Heart left ventricle (tissue), 16 donors: Measurements from ENCODE around the gene ADAMTSL2. TPM values are rescaled to one million over a fixed set of nuclear protein-coding genes. Genes with fewer than 3 reads are reported as not detected.
"Not testable (repeated sequence)": the region's sequence is repeated elsewhere in the genome, so short reads cannot be mapped to it uniquely, and the experiment has no call there.

ENCODE experiments used
- ATAC-seq, 4 donors: fragments of 200-7000 bp; cut with Tn5 transposase; one replicate each; pipeline ENCODE4 v1.9.1; 2020 to 2022; ENCODE audit warnings: moderate library complexity in 4 of 4, mild to moderate bottlenecking in 3 of 4, moderate number of reproducible peaks in 1 of 4
- DNase-seq, 5 donors: peaks; one replicate each; pipeline ENCODE4 v3.0.0-alpha.2; 2020
- H3K27ac ChIP-seq, 12 donors: fragments of 200-600 bp; sonication (generic) in 4 of 12; one replicate each; pipeline versions ENCODE4 v1.5.0 to v1.8.0; 2016 to 2022; ENCODE audit warnings: mild to moderate bottlenecking in 2 of 12
- H3K27me3 ChIP-seq, 9 donors: fragments of 200-600 bp; sonication (generic) in 2 of 9; one replicate each; pipeline versions ENCODE4 v1.5.1 to v1.8.0; 2016 to 2022; ENCODE audit warnings: mild to moderate bottlenecking in 3 of 9
- H3K36me3 ChIP-seq, 9 donors: fragments of 200-600 bp; sonication (generic) in 2 of 9; one replicate each; pipeline versions ENCODE4 v1.5.0 to v1.8.0; 2018 to 2022; ENCODE audit warnings: mild to moderate bottlenecking in 2 of 9
- H3K4me1 ChIP-seq, 12 donors: fragments of 200-600 bp; sonication (generic) in 4 of 12; one replicate each; pipeline versions ENCODE4 v1.5.0 to v1.8.0; 2016 to 2022; ENCODE audit warnings: mild to moderate bottlenecking in 3 of 12
- H3K4me3 ChIP-seq, 12 donors: fragments of 200-600 bp; sonication (generic) in 4 of 12; one replicate each; pipeline versions ENCODE4 v1.5.0 to v1.8.0; 2017 to 2022; ENCODE audit warnings: mild to moderate bottlenecking in 9 of 12, moderate library complexity in 4 of 12
- H3K9me3 ChIP-seq, 12 donors: fragments of 200-600 bp; sonication (generic) in 4 of 12; one replicate each; pipeline versions ENCODE4 v1.5.0 to v1.8.0; 2016 to 2022; ENCODE audit warnings: mild to moderate bottlenecking in 1 of 12
- POLR2A ChIP-seq, 2 donors: fragments of 450-650 bp; IDR thresholded peaks; one replicate each; pipeline ENCODE4 v1.6.1; 2017; ENCODE audit warnings: antibody characterized with exemption in 2 of 2, mild to moderate bottlenecking in 2 of 2, moderate library complexity in 2 of 2
- WGBS, 4 donors: extraction: QIAGEN DNeasy Blood & Tissue Kit in 2 of 4; methylation state at CpG; one replicate each; pipeline versions ENCODE4 v1.1.5 to v1.1.7; 2013 to 2018; 5-methylcytosine and 5-hydroxymethylcytosine counted together
- intact Hi-C, 10 donors: fragments of 100-400 bp; cut with DNase I; formaldehyde crosslinking; loops; one replicate each; pipeline versions ENCODE4 v1.11.1 to v1.14.2; 2022
- polyA plus RNA-seq, 2 donors: library from polyadenylated mRNA; stranded (reverse); fragments of 200-250 nt; gene quantifications; one replicate each; pipeline ENCODE4 v1.2.3, GENCODE V29; 2013
- total RNA-seq, 9 donors: library from RNA; depleted of rRNA in 2 of 9; stranded (reverse); fragments of >200 nt in 2 of 9; fragmentation: NEBNext Ultra II Directional in 3 of 9; extraction: Animal tissue kit (Norgen Biotek cat#: 25700) in 3 of 9; gene quantifications; one replicate each; pipeline versions ENCODE4 v1.1.0 to v1.2.4, GENCODE V29; 2016 to 2023
- TF ChIP-seq, protein P1 (sequence below), 12 donors: fragments of 200-600 bp; sonication (generic) in 4 of 12; IDR thresholded peaks; one replicate each; pipeline versions ENCODE4 v1.5.0 to v1.8.0; 2018 to 2022; ENCODE audit warnings: antibody characterized with exemption in 12 of 12, mild to moderate bottlenecking in 5 of 12
- donor health status: ischemic (EF 13 %, LVEDD 7.1; RV severe dilation, severe dysfunction).
- donor health status: healthy with polysubstance abuse.
- donor health status: DM: no; HTN: yes; CAD: no.
- donor health status: DM: no; HTN: no; CAD: no.
- donor health status: ischemic (EF 25% LVEDD 6.9; RV normal size, moderate dysfunction).
- donor health status: ischemic (EF 25% LVEDD 5.7; RV mildly dilated, moderate dysfunction).
- donor health status: healthy.
- donor health status: DM: yes; HTN: yes; CAD: no.
- donor health status: ischemic (EF 35%, LVEDD 5.7; RV mildly dilated, moderate dysfunction).
- donor health status: nonischemic (EF 11% LVEDD 7.7; RV severe dilation, severe dysfunction).
- donor health status: DM: yes; HTN: yes; CAD: no.
- donor health status: PGD.
- donor health status: ischemic (EF 29% LVEDD 5.4; RV normal size, mild dysfunction).
- donor health status: nonischemic (EF 23%, LVEDD 6.1; RV moderate dilation, normal function).

Gene ADAMTSL2
- total and polyA plus RNA-seq, 11 donors, result 2.3 to 5.1 (median 3.7) TPM

DNA sequence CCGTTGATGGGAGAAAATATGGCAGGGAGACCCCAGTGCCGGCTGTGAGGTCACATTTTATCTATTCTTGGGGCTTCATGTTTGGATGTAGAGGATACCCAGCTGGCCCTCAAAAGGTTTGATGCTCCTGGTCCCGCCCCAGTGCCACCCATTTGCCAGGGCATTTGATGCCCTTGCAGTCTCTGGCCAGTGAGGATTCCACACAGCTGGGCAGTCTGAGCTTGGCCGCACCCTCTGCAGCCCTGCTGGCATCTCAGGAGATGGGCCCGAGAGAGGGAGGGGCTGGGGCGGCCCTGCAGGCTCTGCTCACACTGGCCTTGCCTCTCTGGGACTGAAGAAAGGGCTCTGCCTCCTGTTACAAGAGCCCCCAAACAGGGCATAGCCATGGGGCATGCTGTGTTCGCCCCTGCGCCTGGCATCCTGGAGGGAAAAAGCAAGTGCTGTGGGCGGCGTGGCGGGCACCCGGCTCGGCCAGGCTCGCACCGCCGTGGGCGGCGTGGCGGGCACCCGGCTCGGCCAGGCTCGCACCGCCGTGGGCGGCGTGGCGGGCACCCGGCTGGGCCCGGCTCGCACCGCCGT is 27.6 kb downstream of the ADAMTSL2 start:
- H3K4me3 ChIP-seq, result no peak overlapping the region
- H3K4me1 ChIP-seq, result peaks cover 3 to 64% (median 50%) of the 10 kb centered on the region in 12 donors
- no peaks in the 10 kb centered on the region for H3K27me3 ChIP-seq
- DNase-seq (no peak), ATAC-seq (no peak)
- WGBS, 4 donors, result 88 to 95% (median 93%) methylated on average over 14 to 32 of the region's 32 CpGs
- intact Hi-C loops, result no loop called here
- no peaks in the 10 kb centered on the region for H3K36me3 ChIP-seq
- no peak for TF ChIP-seq POLR2A (IDR thresholded peaks at IDR 0.05)
- TF ChIP-seq, protein P1, sequence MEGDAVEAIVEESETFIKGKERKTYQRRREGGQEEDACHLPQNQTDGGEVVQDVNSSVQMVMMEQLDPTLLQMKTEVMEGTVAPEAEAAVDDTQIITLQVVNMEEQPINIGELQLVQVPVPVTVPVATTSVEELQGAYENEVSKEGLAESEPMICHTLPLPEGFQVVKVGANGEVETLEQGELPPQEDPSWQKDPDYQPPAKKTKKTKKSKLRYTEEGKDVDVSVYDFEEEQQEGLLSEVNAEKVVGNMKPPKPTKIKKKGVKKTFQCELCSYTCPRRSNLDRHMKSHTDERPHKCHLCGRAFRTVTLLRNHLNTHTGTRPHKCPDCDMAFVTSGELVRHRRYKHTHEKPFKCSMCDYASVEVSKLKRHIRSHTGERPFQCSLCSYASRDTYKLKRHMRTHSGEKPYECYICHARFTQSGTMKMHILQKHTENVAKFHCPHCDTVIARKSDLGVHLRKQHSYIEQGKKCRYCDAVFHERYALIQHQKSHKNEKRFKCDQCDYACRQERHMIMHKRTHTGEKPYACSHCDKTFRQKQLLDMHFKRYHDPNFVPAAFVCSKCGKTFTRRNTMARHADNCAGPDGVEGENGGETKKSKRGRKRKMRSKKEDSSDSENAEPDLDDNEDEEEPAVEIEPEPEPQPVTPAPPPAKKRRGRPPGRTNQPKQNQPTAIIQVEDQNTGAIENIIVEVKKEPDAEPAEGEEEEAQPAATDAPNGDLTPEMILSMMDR (IDR thresholded peaks at IDR 0.05), result no peak
- H3K27ac ChIP-seq, result no peak overlapping the region
- no peaks in the 10 kb centered on the region for H3K9me3 ChIP-seq

DNA sequence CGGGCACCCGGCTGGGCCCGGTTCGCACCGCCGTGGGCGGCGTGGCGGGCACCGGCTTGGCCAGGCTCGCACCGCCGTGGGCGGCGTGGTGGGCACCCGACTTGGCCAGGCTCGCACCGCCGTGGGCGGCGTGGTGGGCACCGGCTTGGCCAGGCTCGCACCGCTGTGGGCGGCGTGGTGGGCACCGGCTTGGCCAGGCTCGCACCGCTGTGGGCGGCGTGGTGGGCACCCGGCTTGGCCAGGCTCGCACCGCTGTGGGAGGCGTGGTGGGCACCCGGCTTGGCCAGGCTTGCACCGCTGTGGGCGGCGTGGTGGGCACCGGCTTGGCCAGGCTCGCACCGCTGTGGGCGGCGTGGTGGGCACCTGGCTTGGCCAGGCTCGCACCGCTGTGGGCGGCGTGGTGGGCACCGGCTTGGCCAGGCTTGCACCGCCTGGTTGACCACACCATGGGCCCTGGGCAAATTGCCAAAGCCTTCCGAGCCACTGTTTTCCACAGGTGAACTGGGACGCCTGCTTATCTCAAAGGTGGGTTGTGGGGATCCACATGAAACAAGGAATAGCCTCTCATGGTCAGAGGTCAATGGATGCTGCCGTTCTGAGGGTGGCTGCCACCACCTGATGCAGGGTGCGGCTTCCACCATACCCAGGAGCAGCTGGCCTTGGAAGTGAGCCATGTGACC is 28.2 kb downstream of the ADAMTSL2 start:
- H3K36me3 ChIP-seq, result no peaks in the 10 kb centered on the region
- intact Hi-C loops, result no loop called here
- DNase-seq (no peak), ATAC-seq (no peak)
- H3K27ac ChIP-seq, result peak overlapping the region in 5 of 12 donors; percentile 21 to 40 (median 23)
- no peaks in the 10 kb centered on the region for H3K9me3 ChIP-seq
- no peak for TF ChIP-seq POLR2A (IDR thresholded peaks at IDR 0.05)
- TF ChIP-seq, protein P1 (IDR thresholded peaks at IDR 0.05), result no peak
- WGBS, 4 donors, result 93 to 95% (median 93%) methylated on average over 47 to 54 of the region's 54 CpGs
- no peaks in the 10 kb centered on the region for H3K27me3 ChIP-seq
- peaks cover 3 to 58% (median 44%) of the 10 kb centered on the region in 12 donors for H3K4me1 ChIP-seq
- no peak overlapping the region for H3K4me3 ChIP-seq

DNA sequence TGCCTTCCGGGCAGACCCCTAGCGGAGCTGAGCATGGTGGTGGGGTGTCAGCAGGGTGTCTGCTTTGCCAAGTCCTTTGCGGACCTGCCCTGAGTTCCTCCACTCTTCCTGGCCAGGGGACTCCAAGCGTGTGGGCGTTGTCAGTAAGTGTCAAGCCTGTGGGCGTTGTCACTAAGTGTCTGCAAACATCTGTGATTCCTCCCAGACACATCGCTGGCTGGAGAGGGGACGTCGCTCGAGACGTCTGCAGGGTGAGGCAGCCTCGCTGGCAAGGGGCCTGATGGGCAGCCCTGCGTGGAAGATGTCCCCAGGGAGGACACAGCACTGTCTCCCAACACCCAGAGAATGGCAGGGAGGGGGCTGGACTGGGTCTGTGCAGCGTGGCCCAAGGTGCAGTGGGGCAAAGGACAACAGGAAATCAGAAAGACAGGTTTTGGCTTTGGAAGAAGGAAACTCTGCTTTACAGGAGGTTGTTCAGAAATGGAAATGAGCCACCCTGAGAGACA is 28.8 kb downstream of the ADAMTSL2 start:
- Histone ChIP-seq H3K36me3 (no peaks in the 10 kb centered on the region), H3K9me3 (no peaks in the 10 kb centered on the region), H3K27ac (peak overlapping the region in 5 of 12 donors; percentile 22 to 44 (median 38)), H3K4me1 (peaks cover 3 to 52% (median 38%) of the 10 kb centered on the region in 12 donors), H3K4me3 (no peak overlapping the region), H3K27me3 (no peaks in the 10 kb centered on the region)
- no peak for TF ChIP-seq POLR2A (IDR thresholded peaks at IDR 0.05)
- TF ChIP-seq, protein P1 (IDR thresholded peaks at IDR 0.05), result no peak
- DNase-seq (peak in 4 of 5 donors; percentile 42 to 84 (median 57)), ATAC-seq (peak in 3 of 4 donors; percentile 27 to 50 (median 46))
- intact Hi-C loops, result no loop called here
- 5 to 13% (median 7%) methylated on average over 8 to 14 of the region's 14 CpGs for WGBS, 4 donors

DNA sequence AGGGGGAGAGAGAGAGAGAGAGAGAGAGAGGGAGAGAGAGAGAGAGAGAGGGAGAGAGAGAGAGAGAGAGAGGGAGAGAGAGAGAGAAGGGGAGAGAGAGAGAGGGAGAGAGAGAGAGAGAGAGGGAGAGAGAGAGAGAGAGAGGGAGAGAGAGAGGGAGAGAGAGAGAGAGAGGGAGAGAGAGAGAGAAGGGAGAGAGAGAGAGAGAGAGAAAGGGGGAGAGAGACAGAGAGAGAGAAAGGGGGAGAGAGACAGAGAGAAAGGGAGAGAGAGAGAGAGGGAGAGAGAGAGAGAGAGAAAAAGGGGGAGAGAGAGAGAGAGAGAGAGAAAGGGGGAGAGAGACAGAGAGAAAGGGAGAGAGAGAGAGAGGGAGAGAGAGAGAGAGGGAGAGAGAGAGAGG is 29.3 kb downstream of the ADAMTSL2 start:
- TF ChIP-seq, protein P1 (IDR thresholded peaks at IDR 0.05), result peak in 1 of 12 donors; percentile 48
- H3K4me1 ChIP-seq, result peaks cover 3 to 47% (median 33%) of the 10 kb centered on the region in 12 donors
- intact Hi-C loops, DNase-seq, H3K27ac ChIP-seq, H3K27me3 ChIP-seq, H3K9me3 ChIP-seq, H3K4me3 ChIP-seq, ATAC-seq, H3K36me3 ChIP-seq: not testable (repeated sequence)
